Liver (tissue), 9 donors: ENCODE results near the gene CDX4. TPM values are rescaled to one million over a fixed set of nuclear protein-coding genes. Genes with fewer than 3 reads are reported as not detected.

Experiments
- DNase-seq: peaks from one replicate; pipeline ENCODE4 v3.0.0-alpha.2; 2017; ENCODE audit warnings: low spot score
- H3K27ac ChIP-seq, 2 donors: one replicate each; pipeline ENCODE4 v1.7.0; 2013; ENCODE audit warnings: inconsistent platforms in 2 of 2, low read length in 2 of 2, control low read depth in 1 of 2, low read depth in 1 of 2, mild to moderate bottlenecking in 1 of 2
- H3K27me3 ChIP-seq, 4 donors: one replicate each; pipeline versions ENCODE4 v1.6.1 to v1.7.0; 2013; ENCODE audit warnings: low read length in 3 of 4, inconsistent platforms in 1 of 4, mild to moderate bottlenecking in 1 of 4, moderate library complexity in 1 of 4; ENCODE audit not compliant: control insufficient read depth in 4 of 4, insufficient read depth in 4 of 4
- H3K36me3 ChIP-seq, 4 donors: one replicate each; pipeline versions ENCODE4 v1.6.1 to v1.7.0; 2013; ENCODE audit warnings: low read length in 3 of 4, mild to moderate bottlenecking in 3 of 4, low read depth in 1 of 4, moderate library complexity in 1 of 4; ENCODE audit not compliant: control insufficient read depth in 4 of 4, insufficient read depth in 3 of 4
- H3K4me1 ChIP-seq, 4 donors: one replicate each; pipeline versions ENCODE4 v1.6.1 to v1.7.0; 2013; ENCODE audit warnings: low read length in 3 of 4, mild to moderate bottlenecking in 3 of 4, moderate library complexity in 1 of 4; ENCODE audit not compliant: control insufficient read depth in 4 of 4, insufficient read depth in 4 of 4
- H3K4me3 ChIP-seq, 3 donors: one replicate each; pipeline versions ENCODE4 v1.6.1 to v1.7.0; 2013; ENCODE audit warnings: low read length in 3 of 3, control low read depth in 1 of 3, low read depth in 1 of 3, mild to moderate bottlenecking in 1 of 3
- H3K9ac ChIP-seq, 2 donors: one replicate each; pipeline ENCODE4 v1.7.0; 2013; ENCODE audit warnings: low read length in 2 of 2, mild to moderate bottlenecking in 2 of 2, moderate library complexity in 2 of 2, control low read depth in 1 of 2, low read depth in 1 of 2
- H3K9me3 ChIP-seq, 4 donors: one replicate each; pipeline versions ENCODE4 v1.6.1 to v1.7.0; 2013; ENCODE audit warnings: low read length in 3 of 4; ENCODE audit not compliant: control insufficient read depth in 4 of 4
- ATF3 ChIP-seq: IDR thresholded peaks from 2 replicates; pipeline ENCODE4 v1.6.1; 2016; ENCODE audit warnings: antibody characterized with exemption
- EGR1 ChIP-seq, 2 donors: IDR thresholded peaks; 2 replicates each; pipeline ENCODE4 v1.6.1; 2016 to 2018; ENCODE audit warnings: antibody characterized with exemption in 2 of 2, low read depth in 2 of 2
- FOXA1 ChIP-seq: IDR thresholded peaks from 2 replicates; pipeline ENCODE4 v1.6.1; 2016; ENCODE audit warnings: antibody characterized with exemption
- FOXA2 ChIP-seq: IDR thresholded peaks from 2 replicates; pipeline ENCODE4 v1.6.1; 2016; ENCODE audit warnings: antibody characterized with exemption
- GABPA ChIP-seq, 2 donors: IDR thresholded peaks in 1 of 2; conservative IDR thresholded peaks in 1 of 2; 2 replicates each; pipeline ENCODE4 v1.6.1; 2016; ENCODE audit warnings: antibody characterized with exemption in 2 of 2, mild to moderate bottlenecking in 1 of 2, moderate library complexity in 1 of 2
- HNF4A ChIP-seq, 2 donors: conservative IDR thresholded peaks; 2 replicates each; pipeline ENCODE4 v1.6.1; 2016; ENCODE audit warnings: antibody characterized with exemption in 2 of 2, mild to moderate bottlenecking in 2 of 2
- HNF4G ChIP-seq: IDR thresholded peaks from 2 replicates; pipeline ENCODE4 v1.6.1; 2016; ENCODE audit warnings: antibody characterized with exemption
- JUND ChIP-seq, 2 donors: IDR thresholded peaks; 2 replicates each; pipeline ENCODE4 v1.6.1; 2016; ENCODE audit warnings: antibody characterized with exemption in 2 of 2
- NR2F2 ChIP-seq: IDR thresholded peaks from 2 replicates; pipeline ENCODE4 v1.6.1; 2016; ENCODE audit warnings: antibody characterized with exemption
- RAD21 ChIP-seq, 2 donors: IDR thresholded peaks; 2 replicates each; pipeline ENCODE4 v1.6.1; 2016; ENCODE audit warnings: antibody characterized with exemption in 2 of 2, mild to moderate bottlenecking in 2 of 2
- RXRA ChIP-seq, 2 donors: IDR thresholded peaks; 2 replicates each; pipeline ENCODE4 v1.6.1; 2017 to 2018; ENCODE audit warnings: antibody characterized with exemption in 2 of 2, mild to moderate bottlenecking in 1 of 2
- SP1 ChIP-seq: IDR thresholded peaks from 2 replicates; pipeline ENCODE4 v1.6.1; 2018; ENCODE audit warnings: antibody characterized with exemption, mild to moderate bottlenecking
- TAF1 ChIP-seq: conservative IDR thresholded peaks from 2 replicates; pipeline ENCODE4 v1.6.1; 2016; ENCODE audit warnings: antibody characterized with exemption, mild to moderate bottlenecking
- YY1 ChIP-seq: IDR thresholded peaks from 2 replicates; pipeline ENCODE4 v1.6.1; 2016; ENCODE audit warnings: antibody characterized with exemption, mild to moderate bottlenecking
- WGBS: extraction: QIAGEN DNeasy Blood & Tissue Kit; methylation state at CpG from one replicate; pipeline ENCODE4 v1.1.7; 2013; 5-methylcytosine and 5-hydroxymethylcytosine counted together
- polyA plus RNA-seq, 2 donors: library from polyadenylated mRNA; stranded (reverse) in 1 of 2; unstranded in 1 of 2; fragments of 200-250 nt in 1 of 2; fragments of >200 nt in 1 of 2; fragmentation: Nextera tagmentation in 1 of 2; extraction: Ambion mirVana in 1 of 2; gene quantifications; one replicate each; pipeline versions ENCODE4 v1.2.1 to v1.2.3, GENCODE V29; 2013 to 2015
- total RNA-seq, 2 donors: library from RNA; depleted of rRNA; stranded (reverse); fragments of >200 nt; gene quantifications; one replicate each; pipeline ENCODE4 v1.2.3, GENCODE V29; 2014
- TF ChIP-seq, protein P1 (sequence below): IDR thresholded peaks from 2 replicates; pipeline ENCODE4 v1.6.1; 2016; ENCODE audit warnings: antibody characterized with exemption
- TF ChIP-seq, protein P2 (sequence below): IDR thresholded peaks from 2 replicates; pipeline ENCODE4 v1.6.1; 2016; ENCODE audit warnings: antibody characterized with exemption, mild to moderate bottlenecking
- TF ChIP-seq, protein P3 (sequence below): IDR thresholded peaks from 2 replicates; pipeline ENCODE4 v1.6.1; 2016; ENCODE audit warnings: antibody characterized with exemption
- TF ChIP-seq, protein P4 (sequence below): fragments of 150-350 bp; IDR thresholded peaks from 2 replicates; pipeline ENCODE4 v1.5.1; 2017; ENCODE audit warnings: improper control_type of control experiment, low read depth, low read length; ENCODE audit not compliant: missing input control
- donor health status: healthy.
- donor health status: healthy.
- donor health status: healthy.
- donor health status: healthy.
- donor health status: healthy.

The CDX4 gene
- total and polyA plus RNA-seq, 4 donors: not detected

GRCh38 chrX:73400136-73400748 lies 46.6 kb upstream of the CDX4 start:
- no peak overlapping the region for H3K27ac ChIP-seq
- WGBS: 59% methylated on average over 4 of the region's 4 CpGs
- H3K9me3 ChIP-seq: no peaks in the 10 kb centered on the region
- H3K4me1 ChIP-seq: peaks cover 2 to 21% (median 15%) of the 10 kb centered on the region in 4 donors
- H3K27me3 ChIP-seq: no peaks in the 10 kb centered on the region
- no peak for TF ChIP-seq EGR1 (IDR thresholded peaks at IDR 0.05; ENCODE audit: low read depth in 2 of 2)
- no peak for TF ChIP-seq HNF4G
- no peak for TF ChIP-seq JUND (IDR thresholded peaks at IDR 0.05)
- TF ChIP-seq YY1: no peak
- TF ChIP-seq SP1: no peak
- no peak for TF ChIP-seq FOXA2
- TF ChIP-seq ATF3: no peak
- TF ChIP-seq TAF1: no peak
- peak in 1 of 2 donors; percentile 18 for TF ChIP-seq RAD21 (IDR thresholded peaks at IDR 0.05)
- TF ChIP-seq RXRA (IDR thresholded peaks at IDR 0.05): peak; percentile 32 to 62
- no peak for TF ChIP-seq FOXA1
- no peak for TF ChIP-seq NR2F2
- TF ChIP-seq, protein P1, sequence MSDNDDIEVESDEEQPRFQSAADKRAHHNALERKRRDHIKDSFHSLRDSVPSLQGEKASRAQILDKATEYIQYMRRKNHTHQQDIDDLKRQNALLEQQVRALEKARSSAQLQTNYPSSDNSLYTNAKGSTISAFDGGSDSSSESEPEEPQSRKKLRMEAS: no peak
- TF ChIP-seq, protein P2, sequence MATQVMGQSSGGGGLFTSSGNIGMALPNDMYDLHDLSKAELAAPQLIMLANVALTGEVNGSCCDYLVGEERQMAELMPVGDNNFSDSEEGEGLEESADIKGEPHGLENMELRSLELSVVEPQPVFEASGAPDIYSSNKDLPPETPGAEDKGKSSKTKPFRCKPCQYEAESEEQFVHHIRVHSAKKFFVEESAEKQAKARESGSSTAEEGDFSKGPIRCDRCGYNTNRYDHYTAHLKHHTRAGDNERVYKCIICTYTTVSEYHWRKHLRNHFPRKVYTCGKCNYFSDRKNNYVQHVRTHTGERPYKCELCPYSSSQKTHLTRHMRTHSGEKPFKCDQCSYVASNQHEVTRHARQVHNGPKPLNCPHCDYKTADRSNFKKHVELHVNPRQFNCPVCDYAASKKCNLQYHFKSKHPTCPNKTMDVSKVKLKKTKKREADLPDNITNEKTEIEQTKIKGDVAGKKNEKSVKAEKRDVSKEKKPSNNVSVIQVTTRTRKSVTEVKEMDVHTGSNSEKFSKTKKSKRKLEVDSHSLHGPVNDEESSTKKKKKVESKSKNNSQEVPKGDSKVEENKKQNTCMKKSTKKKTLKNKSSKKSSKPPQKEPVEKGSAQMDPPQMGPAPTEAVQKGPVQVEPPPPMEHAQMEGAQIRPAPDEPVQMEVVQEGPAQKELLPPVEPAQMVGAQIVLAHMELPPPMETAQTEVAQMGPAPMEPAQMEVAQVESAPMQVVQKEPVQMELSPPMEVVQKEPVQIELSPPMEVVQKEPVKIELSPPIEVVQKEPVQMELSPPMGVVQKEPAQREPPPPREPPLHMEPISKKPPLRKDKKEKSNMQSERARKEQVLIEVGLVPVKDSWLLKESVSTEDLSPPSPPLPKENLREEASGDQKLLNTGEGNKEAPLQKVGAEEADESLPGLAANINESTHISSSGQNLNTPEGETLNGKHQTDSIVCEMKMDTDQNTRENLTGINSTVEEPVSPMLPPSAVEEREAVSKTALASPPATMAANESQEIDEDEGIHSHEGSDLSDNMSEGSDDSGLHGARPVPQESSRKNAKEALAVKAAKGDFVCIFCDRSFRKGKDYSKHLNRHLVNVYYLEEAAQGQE: no peak
- TF ChIP-seq GABPA (IDR thresholded peaks at IDR 0.05 in 1 of 2, conservative IDR thresholded peaks at IDR 0.05 in 1 of 2): no peak
- TF ChIP-seq HNF4A (conservative IDR thresholded peaks at IDR 0.05): peak in 1 of 2 donors; percentile 42
- TF ChIP-seq, protein P3, sequence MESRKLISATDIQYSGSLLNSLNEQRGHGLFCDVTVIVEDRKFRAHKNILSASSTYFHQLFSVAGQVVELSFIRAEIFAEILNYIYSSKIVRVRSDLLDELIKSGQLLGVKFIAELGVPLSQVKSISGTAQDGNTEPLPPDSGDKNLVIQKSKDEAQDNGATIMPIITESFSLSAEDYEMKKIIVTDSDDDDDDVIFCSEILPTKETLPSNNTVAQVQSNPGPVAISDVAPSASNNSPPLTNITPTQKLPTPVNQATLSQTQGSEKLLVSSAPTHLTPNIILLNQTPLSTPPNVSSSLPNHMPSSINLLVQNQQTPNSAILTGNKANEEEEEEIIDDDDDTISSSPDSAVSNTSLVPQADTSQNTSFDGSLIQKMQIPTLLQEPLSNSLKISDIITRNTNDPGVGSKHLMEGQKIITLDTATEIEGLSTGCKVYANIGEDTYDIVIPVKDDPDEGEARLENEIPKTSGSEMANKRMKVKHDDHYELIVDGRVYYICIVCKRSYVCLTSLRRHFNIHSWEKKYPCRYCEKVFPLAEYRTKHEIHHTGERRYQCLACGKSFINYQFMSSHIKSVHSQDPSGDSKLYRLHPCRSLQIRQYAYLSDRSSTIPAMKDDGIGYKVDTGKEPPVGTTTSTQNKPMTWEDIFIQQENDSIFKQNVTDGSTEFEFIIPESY: no peak
- TF ChIP-seq, protein P4, sequence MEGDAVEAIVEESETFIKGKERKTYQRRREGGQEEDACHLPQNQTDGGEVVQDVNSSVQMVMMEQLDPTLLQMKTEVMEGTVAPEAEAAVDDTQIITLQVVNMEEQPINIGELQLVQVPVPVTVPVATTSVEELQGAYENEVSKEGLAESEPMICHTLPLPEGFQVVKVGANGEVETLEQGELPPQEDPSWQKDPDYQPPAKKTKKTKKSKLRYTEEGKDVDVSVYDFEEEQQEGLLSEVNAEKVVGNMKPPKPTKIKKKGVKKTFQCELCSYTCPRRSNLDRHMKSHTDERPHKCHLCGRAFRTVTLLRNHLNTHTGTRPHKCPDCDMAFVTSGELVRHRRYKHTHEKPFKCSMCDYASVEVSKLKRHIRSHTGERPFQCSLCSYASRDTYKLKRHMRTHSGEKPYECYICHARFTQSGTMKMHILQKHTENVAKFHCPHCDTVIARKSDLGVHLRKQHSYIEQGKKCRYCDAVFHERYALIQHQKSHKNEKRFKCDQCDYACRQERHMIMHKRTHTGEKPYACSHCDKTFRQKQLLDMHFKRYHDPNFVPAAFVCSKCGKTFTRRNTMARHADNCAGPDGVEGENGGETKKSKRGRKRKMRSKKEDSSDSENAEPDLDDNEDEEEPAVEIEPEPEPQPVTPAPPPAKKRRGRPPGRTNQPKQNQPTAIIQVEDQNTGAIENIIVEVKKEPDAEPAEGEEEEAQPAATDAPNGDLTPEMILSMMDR: no peak
- no peaks in the 10 kb centered on the region for H3K36me3 ChIP-seq
- no peak overlapping the region for H3K4me3 ChIP-seq
- no peak overlapping the region for H3K9ac ChIP-seq
- no peak for DNase-seq
